ENCODE measurements around the gene PDZRN4. TPM values are rescaled to one million over a fixed set of nuclear protein-coding genes. Genes with fewer than 3 reads are reported as not detected.

The PDZRN4 gene
- total and polyA plus RNA-seq, 3 donors from 2014 or later: 7.7 to 11.3 (median 11.3) TPM

DNA sequence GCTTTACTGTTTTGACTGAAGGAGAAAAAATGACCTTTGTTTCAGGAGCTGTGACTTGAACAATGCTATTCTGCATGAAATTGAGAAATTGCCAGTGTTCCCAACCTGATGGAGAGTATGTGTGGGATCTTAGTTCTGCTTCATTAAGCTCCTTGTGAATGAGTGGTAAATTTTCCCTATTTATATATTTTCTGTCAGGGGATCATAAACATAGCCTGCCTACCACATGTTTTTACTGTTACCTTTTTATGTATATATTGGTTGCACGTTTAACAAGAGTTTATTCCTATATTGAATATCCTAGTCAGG lies 271.7 kb downstream of the PDZRN4 start:
- no peak for TF ChIP-seq POLR2A (IDR thresholded peaks at IDR 0.05)
- TF ChIP-seq, protein P1, sequence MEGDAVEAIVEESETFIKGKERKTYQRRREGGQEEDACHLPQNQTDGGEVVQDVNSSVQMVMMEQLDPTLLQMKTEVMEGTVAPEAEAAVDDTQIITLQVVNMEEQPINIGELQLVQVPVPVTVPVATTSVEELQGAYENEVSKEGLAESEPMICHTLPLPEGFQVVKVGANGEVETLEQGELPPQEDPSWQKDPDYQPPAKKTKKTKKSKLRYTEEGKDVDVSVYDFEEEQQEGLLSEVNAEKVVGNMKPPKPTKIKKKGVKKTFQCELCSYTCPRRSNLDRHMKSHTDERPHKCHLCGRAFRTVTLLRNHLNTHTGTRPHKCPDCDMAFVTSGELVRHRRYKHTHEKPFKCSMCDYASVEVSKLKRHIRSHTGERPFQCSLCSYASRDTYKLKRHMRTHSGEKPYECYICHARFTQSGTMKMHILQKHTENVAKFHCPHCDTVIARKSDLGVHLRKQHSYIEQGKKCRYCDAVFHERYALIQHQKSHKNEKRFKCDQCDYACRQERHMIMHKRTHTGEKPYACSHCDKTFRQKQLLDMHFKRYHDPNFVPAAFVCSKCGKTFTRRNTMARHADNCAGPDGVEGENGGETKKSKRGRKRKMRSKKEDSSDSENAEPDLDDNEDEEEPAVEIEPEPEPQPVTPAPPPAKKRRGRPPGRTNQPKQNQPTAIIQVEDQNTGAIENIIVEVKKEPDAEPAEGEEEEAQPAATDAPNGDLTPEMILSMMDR (IDR thresholded peaks at IDR 0.05): no peak
- no peak for DNase-seq
- intact Hi-C loops (cut with DNase I; ENCODE audit: low total_unique reads): no loop called here
- H3K4me3 ChIP-seq: no peak overlapping the region
- no peaks in the 10 kb centered on the region for H3K9me3 ChIP-seq
- no peak overlapping the region for H3K27ac ChIP-seq
- no peaks in the 10 kb centered on the region for H3K27me3 ChIP-seq
- no peaks in the 10 kb centered on the region for H3K4me1 ChIP-seq
- WGBS, 2 donors: 85 to 86% methylated on average over 1 of the region's 1 CpG
- no peaks in the 10 kb centered on the region for H3K36me3 ChIP-seq (ENCODE audit: low read depth, missing control alignments)

DNA sequence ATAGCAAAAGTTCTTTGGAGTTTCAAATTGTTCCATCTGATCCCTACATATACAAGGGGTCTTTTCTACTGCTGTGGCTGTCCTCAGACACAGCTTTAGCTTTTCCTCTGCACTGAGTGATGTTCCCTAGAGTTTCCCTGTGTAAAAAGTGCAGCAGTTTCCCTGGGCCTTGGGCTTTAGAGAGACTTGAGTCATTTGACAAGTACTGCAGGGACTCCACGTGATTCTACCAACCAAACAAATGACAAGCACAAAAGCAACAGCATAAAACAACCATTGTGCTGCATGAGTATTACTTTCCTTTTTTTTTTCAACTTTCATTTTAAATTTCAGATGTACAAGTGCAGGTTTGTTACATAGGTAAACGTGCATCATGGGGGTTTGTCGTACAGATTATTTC lies 272.8 kb downstream of the PDZRN4 start:
- 88 to 95% methylated on average over 3 of the region's 3 CpGs for WGBS, 2 donors
- Histone ChIP-seq H3K27me3 (no peaks in the 10 kb centered on the region), H3K36me3 (ENCODE audit: low read depth, missing control alignments) (no peaks in the 10 kb centered on the region), H3K9me3 (no peaks in the 10 kb centered on the region), H3K4me1 (peaks cover 4% of the 10 kb centered on the region), H3K27ac (no peak overlapping the region), H3K4me3 (no peak overlapping the region)
- intact Hi-C loops (cut with DNase I; ENCODE audit: low total_unique reads): no loop called here
- TF ChIP-seq, protein P1 (IDR thresholded peaks at IDR 0.05): no peak
- TF ChIP-seq POLR2A (IDR thresholded peaks at IDR 0.05): no peak
- no peak for DNase-seq

DNA sequence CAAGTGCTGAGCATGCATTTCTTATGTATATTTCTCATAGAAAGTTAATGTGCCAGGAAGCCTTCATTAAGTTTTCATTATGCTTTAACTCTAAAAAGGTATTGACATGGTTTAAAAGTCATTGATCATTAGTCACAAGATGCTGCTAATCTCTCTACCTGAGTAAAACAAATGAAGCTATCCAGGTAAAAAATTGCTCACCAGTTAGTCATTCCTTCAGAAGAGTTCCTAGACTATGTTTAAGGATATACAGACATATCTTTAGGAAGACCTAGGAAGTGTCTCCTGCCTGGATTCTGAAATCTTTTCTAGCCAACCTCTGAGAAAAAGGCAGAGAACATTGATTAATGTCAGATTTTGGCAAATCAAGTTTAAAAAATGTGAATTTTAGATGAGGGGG lies 274.2 kb downstream of the PDZRN4 start:
- no peaks in the 10 kb centered on the region for H3K27me3 ChIP-seq
- H3K27ac ChIP-seq: no peak overlapping the region
- H3K36me3 ChIP-seq (ENCODE audit: low read depth, missing control alignments): no peaks in the 10 kb centered on the region
- intact Hi-C loops (cut with DNase I; ENCODE audit: low total_unique reads): no loop called here
- no peak for TF ChIP-seq POLR2A (IDR thresholded peaks at IDR 0.05)
- H3K4me1 ChIP-seq: peaks cover 6% of the 10 kb centered on the region
- no peak for DNase-seq
- no peak overlapping the region for H3K4me3 ChIP-seq
- no peaks in the 10 kb centered on the region for H3K9me3 ChIP-seq

DNA sequence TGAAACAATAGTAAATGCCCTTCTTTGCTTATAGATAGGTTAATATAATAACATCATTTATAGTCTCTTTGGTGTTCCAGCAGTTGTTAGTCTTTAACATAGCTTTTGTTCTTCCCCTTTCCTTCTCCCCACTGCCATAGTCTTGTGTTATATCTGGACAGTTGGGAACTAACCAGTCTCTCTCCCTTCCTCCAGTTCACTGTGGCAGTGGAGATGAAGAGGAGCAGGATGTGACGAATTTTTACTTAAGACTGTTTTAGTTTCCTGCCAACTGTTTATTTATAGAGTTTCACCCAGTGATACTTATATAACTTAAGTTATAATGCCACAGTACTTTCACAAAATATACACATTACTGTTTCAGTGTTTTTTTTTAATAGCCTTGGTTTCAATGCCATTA lies 277.4 kb downstream of the PDZRN4 start:
- no peaks in the 10 kb centered on the region for H3K36me3 ChIP-seq (ENCODE audit: low read depth, missing control alignments)
- WGBS, 2 donors: 32 to 34% methylated on average over 1 of the region's 1 CpG
- no peak overlapping the region for H3K27ac ChIP-seq

DNA sequence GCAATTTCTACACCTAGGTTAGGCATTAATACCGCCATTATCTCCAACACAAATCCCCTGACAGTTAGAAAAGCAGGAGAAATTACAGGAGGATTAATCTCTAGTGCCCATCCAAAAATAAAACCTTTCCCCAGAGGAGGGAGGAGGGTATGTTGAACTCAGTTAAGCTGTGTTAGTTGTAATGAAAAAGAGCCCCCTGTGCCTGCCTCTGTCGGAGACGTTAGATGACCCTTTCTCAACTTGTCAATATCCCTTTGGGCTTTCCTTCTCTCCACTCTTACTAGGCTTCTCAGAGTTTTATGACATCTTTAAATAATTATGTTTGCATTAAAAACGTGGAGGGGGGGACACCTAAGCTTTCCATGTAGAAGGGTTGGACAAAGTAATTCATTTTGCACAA lies 278.2 kb downstream of the PDZRN4 start:
- Histone ChIP-seq H3K4me3 (no peak overlapping the region), H3K9me3 (no peaks in the 10 kb centered on the region), H3K27me3 (no peaks in the 10 kb centered on the region), H3K36me3 (ENCODE audit: low read depth, missing control alignments) (no peaks in the 10 kb centered on the region), H3K27ac (no peak overlapping the region), H3K4me1 (peaks cover 6% of the 10 kb centered on the region)
- no peak for TF ChIP-seq POLR2A (IDR thresholded peaks at IDR 0.05)
- TF ChIP-seq, protein P1 (IDR thresholded peaks at IDR 0.05): no peak
- intact Hi-C loops (cut with DNase I; ENCODE audit: low total_unique reads): no loop called here
- 76 to 77% methylated on average over 4 of the region's 4 CpGs for WGBS, 2 donors
- DNase-seq: no peak

More for the DNA sequence above, 277.4 kb downstream of the PDZRN4 start:
- TF ChIP-seq POLR2A (IDR thresholded peaks at IDR 0.05): no peak
- TF ChIP-seq, protein P1 (IDR thresholded peaks at IDR 0.05): no peak
- H3K4me1 ChIP-seq: peaks cover 6% of the 10 kb centered on the region
- intact Hi-C loops (cut with DNase I; ENCODE audit: low total_unique reads): no loop called here
- H3K4me3 ChIP-seq: no peak overlapping the region
- no peak for DNase-seq
- no peaks in the 10 kb centered on the region for H3K9me3 ChIP-seq
- H3K27me3 ChIP-seq: no peaks in the 10 kb centered on the region
